Mesenchymal stem cell (in vitro differentiated cells and primary cell): ENCODE measurements around the gene TMEM50A.
"Not testable (repeated sequence)": the region's sequence is repeated elsewhere in the genome, so short reads cannot be mapped to it uniquely, and the experiment has no call there.

ENCODE experiments used
- DNase-seq: peaks from one replicate; pipeline ENCODE4 v3.0.0-alpha.2; 2013
- H2AFZ ChIP-seq: one replicate; pipeline ENCODE4 v1.6.1; 2013; ENCODE audit warnings: low read depth, mild to moderate bottlenecking, control low read depth, inconsistent platforms, low read length, moderate library complexity
- H2AK5ac ChIP-seq: 2 replicates; pipeline ENCODE4 v1.6.1; 2013; ENCODE audit warnings: low read length, moderate library complexity, mild to moderate bottlenecking, inconsistent platforms; ENCODE audit not compliant: severe bottlenecking
- H2BK120ac ChIP-seq: one replicate; pipeline ENCODE4 v1.6.1; 2013; ENCODE audit warnings: low read depth, mild to moderate bottlenecking, inconsistent platforms, low read length, moderate library complexity
- H2BK12ac ChIP-seq, 2 experiments: one replicate each; pipeline ENCODE4 v1.6.1; 2013; ENCODE audit warnings: inconsistent platforms in 2 of 2, low read length in 2 of 2, mild to moderate bottlenecking in 2 of 2, moderate library complexity in 2 of 2, control low read depth in 1 of 2
- H2BK15ac ChIP-seq: one replicate; pipeline ENCODE4 v1.6.1; 2013; ENCODE audit warnings: mild to moderate bottlenecking, low read depth, inconsistent platforms; ENCODE audit not compliant: poor library complexity, severe bottlenecking
- H2BK5ac ChIP-seq: 2 replicates; pipeline ENCODE4 v1.6.1; 2013; ENCODE audit warnings: low read depth, mild to moderate bottlenecking, low read length, control low read depth, inconsistent platforms; ENCODE audit not compliant: poor library complexity, severe bottlenecking
- H3K14ac ChIP-seq, 2 experiments: one replicate each; pipeline ENCODE4 v1.6.1; 2013; ENCODE audit warnings: inconsistent platforms in 2 of 2, low read length in 2 of 2, control low read depth in 1 of 2, mild to moderate bottlenecking in 1 of 2, moderate library complexity in 1 of 2
- H3K18ac ChIP-seq, 2 experiments: one replicate each; pipeline ENCODE4 v1.6.1; 2013; ENCODE audit warnings: inconsistent platforms in 2 of 2, low read length in 2 of 2, control low read depth in 1 of 2, low read depth in 1 of 2, mild to moderate bottlenecking in 1 of 2
- H3K23ac ChIP-seq, 2 experiments: one replicate each; pipeline ENCODE4 v1.6.1; 2013; ENCODE audit warnings: inconsistent platforms in 2 of 2, low read length in 2 of 2, mild to moderate bottlenecking in 2 of 2, moderate library complexity in 2 of 2, control low read depth in 1 of 2
- H3K27ac ChIP-seq: 2 replicates; pipeline ENCODE4 v1.5.1; 2013; ENCODE audit warnings: mild to moderate bottlenecking, moderate library complexity, low read length, control low read depth, inconsistent platforms; ENCODE audit not compliant: poor library complexity, severe bottlenecking
- H3K27me3 ChIP-seq, 2 experiments: 2 replicates each; pipeline versions ENCODE4 v1.6.1 to v1.7.0; 2013; ENCODE audit warnings: low read length in 2 of 2, mild to moderate bottlenecking in 2 of 2, moderate library complexity in 2 of 2, control low read depth in 1 of 2, inconsistent platforms in 1 of 2; ENCODE audit not compliant: control insufficient read depth in 1 of 2, insufficient read depth in 1 of 2
- H3K36me3 ChIP-seq, 2 experiments: 2 replicates each; pipeline versions ENCODE4 v1.6.1 to v1.7.0; 2013; ENCODE audit warnings: low read length in 2 of 2, control low read depth in 1 of 2, inconsistent platforms in 1 of 2, low read depth in 1 of 2, mild to moderate bottlenecking in 1 of 2; ENCODE audit not compliant: insufficient read depth in 2 of 2, control insufficient read depth in 1 of 2
- H3K4ac ChIP-seq, 2 experiments: one replicate each; pipeline ENCODE4 v1.6.1; 2013; ENCODE audit warnings: inconsistent platforms in 2 of 2, low read length in 2 of 2, mild to moderate bottlenecking in 2 of 2, moderate library complexity in 2 of 2, control low read depth in 1 of 2, low read depth in 1 of 2
- H3K4me1 ChIP-seq: 2 replicates; pipeline ENCODE4 v1.6.1; 2013; ENCODE audit warnings: low read depth, low read length, control low read depth; ENCODE audit not compliant: control insufficient read depth, insufficient read depth
- H3K4me2 ChIP-seq: 2 replicates; pipeline ENCODE4 v1.6.1; 2013; ENCODE audit warnings: low read length, mild to moderate bottlenecking, inconsistent platforms; ENCODE audit not compliant: poor library complexity, severe bottlenecking
- H3K4me3 ChIP-seq, 2 experiments: 2 replicates each; pipeline versions ENCODE4 v1.5.1 to v1.7.0; 2013; ENCODE audit warnings: low read length in 2 of 2, mild to moderate bottlenecking in 2 of 2, control low read depth in 1 of 2, low read depth in 1 of 2; ENCODE audit not compliant: insufficient read depth in 1 of 2
- H3K79me1 ChIP-seq: replicated peaks from 2 replicates; pipeline ENCODE4 v1.6.1; 2013; ENCODE audit warnings: mild to moderate bottlenecking, control low read depth, low read length, inconsistent platforms; ENCODE audit not compliant: poor library complexity, severe bottlenecking
- H3K9ac ChIP-seq: 2 replicates; pipeline ENCODE4 v1.7.0; 2013; ENCODE audit warnings: mild to moderate bottlenecking, low read length, moderate library complexity
- H3K9me3 ChIP-seq: 2 replicates; pipeline ENCODE4 v1.7.0; 2013; ENCODE audit warnings: mild to moderate bottlenecking, low read length; ENCODE audit not compliant: control insufficient read depth
- H4K8ac ChIP-seq: one replicate; pipeline ENCODE4 v1.6.1; 2013; ENCODE audit warnings: inconsistent platforms, mild to moderate bottlenecking, low read length, moderate library complexity
- H4K91ac ChIP-seq: one replicate; pipeline ENCODE4 v1.6.1; 2013; ENCODE audit warnings: mild to moderate bottlenecking, low read length, inconsistent platforms
- WGBS: methylation state at CpG from one replicate; pipeline ENCODE4 v1.1.7; 2013; ENCODE audit warnings: mixed read lengths; 5-methylcytosine and 5-hydroxymethylcytosine counted together

Gene TMEM50A

GRCh38 chr1:25336922-25337354 lies 1.2 kb upstream of the TMEM50A start:
- H3K79me1 ChIP-seq, H2BK5ac ChIP-seq, H4K91ac ChIP-seq, H3K36me3 ChIP-seq, H2BK15ac ChIP-seq, H3K9me3 ChIP-seq, H4K8ac ChIP-seq, H3K14ac ChIP-seq, H2AK5ac ChIP-seq, H3K27ac ChIP-seq, H2BK12ac ChIP-seq, H3K4ac ChIP-seq, H3K27me3 ChIP-seq, H2BK120ac ChIP-seq, H3K4me1 ChIP-seq: not testable (repeated sequence)
- peak; percentile 11 for DNase-seq
- peak overlapping the region; percentile 65 to 86 for H3K4me3 ChIP-seq
- peak overlapping the region; percentile 81 for H3K9ac ChIP-seq
- peak overlapping the region; percentile 53 for H2AFZ ChIP-seq
- H3K4me2 ChIP-seq, result peak overlapping the region; percentile 46
- peak overlapping the region in 1 of 2 experiments; percentile 84 for H3K18ac ChIP-seq
- H3K23ac ChIP-seq, result peak overlapping the region in 1 of 2 experiments; percentile 89
- WGBS, result 0% methylated on average over 8 of the region's 29 CpGs

- peak overlapping the region; percentile 84 for H2BK5ac ChIP-seq
- not testable (repeated sequence) for H3K27me3 ChIP-seq, H3K23ac ChIP-seq, H3K79me1 ChIP-seq, H4K91ac ChIP-seq, H2AFZ ChIP-seq, H2BK120ac ChIP-seq, H2AK5ac ChIP-seq, H3K4me1 ChIP-seq, H2BK12ac ChIP-seq, H3K36me3 ChIP-seq, H2BK15ac ChIP-seq, H4K8ac ChIP-seq, H3K9me3 ChIP-seq, H3K4ac ChIP-seq
- peak overlapping the region; percentile 63 for H3K4me2 ChIP-seq
- H3K4me3 ChIP-seq, result peak overlapping the region; percentile 70 to 84
- DNase-seq, result peak; percentile 25
- H3K9ac ChIP-seq, result peak overlapping the region; percentile 96
- H3K27ac ChIP-seq, result peak overlapping the region; percentile 95
- 0% methylated on average over 5 of the region's 39 CpGs for WGBS
- H3K18ac ChIP-seq, result peak overlapping the region; percentile 43 to 93
- H3K14ac ChIP-seq, result peak overlapping the region in 1 of 2 experiments; percentile 75
These were observed 499 bp upstream of the TMEM50A start for GRCh38 chr1:25337483-25338187.

- H3K14ac ChIP-seq, result no peak overlapping the region
- peak overlapping the region; percentile 98 for H3K27ac ChIP-seq
- H4K8ac ChIP-seq, result no peak overlapping the region
- H3K4me2 ChIP-seq, result peak overlapping the region; percentile 85
- H4K91ac ChIP-seq, result no peak overlapping the region
- no peak overlapping the region for H3K4ac ChIP-seq
- H3K36me3 ChIP-seq, result peaks cover 4 to 20% of the 10 kb centered on the region in 2 experiments
- 3% methylated on average over 6 of the region's 6 CpGs for WGBS
- no peak overlapping the region for H2AK5ac ChIP-seq
- H2BK5ac ChIP-seq, result no peak overlapping the region
- no peak overlapping the region for H2BK12ac ChIP-seq
- H3K18ac ChIP-seq, result no peak overlapping the region
- peaks cover 5% of the 10 kb centered on the region for H3K79me1 ChIP-seq
- peak overlapping the region; percentile 96 for H3K9ac ChIP-seq
- DNase-seq, result no peak
- no peak overlapping the region for H2BK15ac ChIP-seq
- H2BK120ac ChIP-seq, result no peak overlapping the region
- H3K23ac ChIP-seq, result no peak overlapping the region
- H3K27me3 ChIP-seq, result no peaks in the 10 kb centered on the region
- H3K4me3 ChIP-seq, result peak overlapping the region; percentile 84 to 92
- H2AFZ ChIP-seq, result no peak overlapping the region
- H3K4me1 ChIP-seq, result peaks cover 7% of the 10 kb centered on the region
- H3K9me3 ChIP-seq, result no peaks in the 10 kb centered on the region
These were observed 852 bp downstream of the TMEM50A start for GRCh38 chr1:25338986-25339385.

GRCh38 chr1:25341746-25342145 lies 3.6 kb downstream of the TMEM50A start:
- Histone ChIP-seq H2BK5ac (no peak overlapping the region), H4K91ac (no peak overlapping the region), H3K9ac (peak overlapping the region; percentile 65), H3K79me1 (peaks cover 7% of the 10 kb centered on the region), H3K27me3 (no peaks in the 10 kb centered on the region), H3K18ac (no peak overlapping the region), H3K4me2 (no peak overlapping the region), H3K4ac (no peak overlapping the region), H2AK5ac (no peak overlapping the region), H2BK12ac (no peak overlapping the region), H3K9me3 (no peaks in the 10 kb centered on the region), H2AFZ (no peak overlapping the region), H3K23ac (no peak overlapping the region), H3K27ac (no peak overlapping the region), H2BK15ac (no peak overlapping the region), H3K36me3 (peaks cover 11 to 33% of the 10 kb centered on the region in 2 experiments), H4K8ac (no peak overlapping the region), H3K4me1 (peaks cover 7% of the 10 kb centered on the region), H3K14ac (no peak overlapping the region), H3K4me3 (no peak overlapping the region), H2BK120ac (no peak overlapping the region)
- 77% methylated on average over 6 of the region's 6 CpGs for WGBS
- DNase-seq, result no peak
